ENCODE measurements around the gene AAK1.
"Not testable (repeated sequence)": the region's sequence is repeated elsewhere in the genome, so short reads cannot be mapped to it uniquely, and the experiment has no call there.

The AAK1 gene

GRCh38 chr2:69643602-69644505 lies at the start of gene AAK1:
Gene AAK1, minus strand, starts transcription at chr2:69643739. Its CDS starts 699 bp downstream, at chr2:69643040.
- DNase-seq = peak; percentile 76

GRCh38 chr2:69692424-69692823 lies 48.9 kb upstream of the AAK1 start:
- DNase-seq = no peak

- DNase-seq = no peak
Observed at GRCh38 chr2:69689969-69690368, 46.4 kb upstream of the AAK1 start.

- DNase-seq = no peak
Observed at GRCh38 chr2:69689466-69689865, 45.9 kb upstream of the AAK1 start.

GRCh38 chr2:69687971-69688611 lies 44.6 kb upstream of the AAK1 start:
- no peak for DNase-seq

- DNase-seq = no peak
Observed at GRCh38 chr2:69686813-69687212, 43.3 kb upstream of the AAK1 start.

GRCh38 chr2:69685321-69686048 lies 41.9 kb upstream of the AAK1 start:
- no peak for DNase-seq

- DNase-seq = no peak
Observed at GRCh38 chr2:69683170-69683971, 39.8 kb upstream of the AAK1 start.

- DNase-seq = no peak
Observed at GRCh38 chr2:69682525-69682924, 39.0 kb upstream of the AAK1 start.

- peak; percentile 11 for DNase-seq
Observed at GRCh38 chr2:69680001-69680675, 36.6 kb upstream of the AAK1 start.

GRCh38 chr2:69677914-69678313 lies 34.4 kb upstream of the AAK1 start:
- no peak for DNase-seq

GRCh38 chr2:69676146-69676545 lies 32.6 kb upstream of the AAK1 start:
- DNase-seq = no peak

- DNase-seq = no peak
Observed at GRCh38 chr2:69674316-69674670, 30.8 kb upstream of the AAK1 start.

- not testable (repeated sequence) for DNase-seq
Observed at GRCh38 chr2:69673098-69673497, 29.6 kb upstream of the AAK1 start.

- DNase-seq = no peak
Observed at GRCh38 chr2:69669666-69670065, 26.1 kb upstream of the AAK1 start.

GRCh38 chr2:69668598-69668997 lies 25.1 kb upstream of the AAK1 start:
- no peak for DNase-seq

GRCh38 chr2:69667805-69668382 lies 24.4 kb upstream of the AAK1 start:
- DNase-seq = no peak

GRCh38 chr2:69665152-69665551 lies 21.6 kb upstream of the AAK1 start:
- DNase-seq = no peak

GRCh38 chr2:69663860-69664259 lies 20.3 kb upstream of the AAK1 start:
- no peak for DNase-seq

GRCh38 chr2:69662547-69662946 lies 19.0 kb upstream of the AAK1 start:
- not testable (repeated sequence) for DNase-seq

- no peak for DNase-seq
Observed at GRCh38 chr2:69660637-69661036, 17.1 kb upstream of the AAK1 start.

- DNase-seq = no peak
Observed at GRCh38 chr2:69659941-69660483, 16.5 kb upstream of the AAK1 start.
